ENCODE data around the gene FTO. TPM values are rescaled to one million over a fixed set of nuclear protein-coding genes. Genes with fewer than 3 reads are reported as not detected.

The FTO gene
- total RNA-seq, 1 experiment from 2014 or later: 55.0 TPM

DNA sequence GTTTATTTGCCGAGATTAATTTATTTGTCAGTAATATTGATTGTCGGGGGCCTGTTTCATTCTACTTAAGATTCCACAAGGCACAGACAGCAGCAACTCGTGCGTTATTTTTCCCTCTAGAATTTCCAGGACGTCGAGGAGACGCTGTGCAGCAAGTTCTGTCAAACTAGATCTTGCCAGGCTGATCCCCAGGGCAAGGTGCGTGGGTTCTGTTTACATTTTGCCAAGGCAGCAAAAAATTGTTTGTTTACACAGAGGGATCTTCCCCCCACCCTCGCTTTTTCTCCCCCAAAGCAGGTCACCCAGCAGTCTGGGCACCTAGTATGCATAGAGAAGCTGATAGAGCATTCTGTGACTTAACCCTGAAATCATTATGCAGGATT lies 471.2 kb downstream of the FTO start:
- no peak overlapping the region for H3K4me3 Mint-ChIP-seq (ENCODE audit: unreplicated experiment)
- POLR2A ChIA-PET: interaction anchor here (1.4 kb wide), 1 partner anchor 8 kb away, joined by 4 read pairs; no protein-coding TSS in a partner anchor

GRCh38 chr16:54175552-54176375 lies 471.8 kb downstream of the FTO start:
- H3K27me3 Mint-ChIP-seq (ENCODE audit: insufficient read depth, unreplicated experiment): no peaks in the 10 kb centered on the region

More for the DNA sequence above, 471.2 kb downstream of the FTO start:
- no peaks in the 10 kb centered on the region for H3K27me3 Mint-ChIP-seq (ENCODE audit: insufficient read depth, unreplicated experiment)
- CTCF ChIA-PET: interaction anchor here (0.6 kb wide), 1 partner anchor 623 kb away, joined by 3 read pairs; no protein-coding TSS in a partner anchor
- intact Hi-C loops (cut with micrococcal nuclease): no loop called here
- DNase-seq (ENCODE audit: unreplicated experiment): no peak
- no TSS peak for BruUV-seq (replicated peaks)
- no peak overlapping the region for H3K27ac Mint-ChIP-seq (ENCODE audit: low read depth, unreplicated experiment)
- H3K4me1 Mint-ChIP-seq (ENCODE audit: insufficient read depth, unreplicated experiment): peaks cover 11% of the 10 kb centered on the region
- no peak for TF ChIP-seq CTCF (IDR thresholded peaks at IDR 0.05; ENCODE audit: unreplicated experiment)
- H3K9me3 Mint-ChIP-seq (ENCODE audit: unreplicated experiment): no peaks in the 10 kb centered on the region
- no peaks in the 10 kb centered on the region for H3K36me3 Mint-ChIP-seq (ENCODE audit: insufficient read depth, unreplicated experiment)

DNA sequence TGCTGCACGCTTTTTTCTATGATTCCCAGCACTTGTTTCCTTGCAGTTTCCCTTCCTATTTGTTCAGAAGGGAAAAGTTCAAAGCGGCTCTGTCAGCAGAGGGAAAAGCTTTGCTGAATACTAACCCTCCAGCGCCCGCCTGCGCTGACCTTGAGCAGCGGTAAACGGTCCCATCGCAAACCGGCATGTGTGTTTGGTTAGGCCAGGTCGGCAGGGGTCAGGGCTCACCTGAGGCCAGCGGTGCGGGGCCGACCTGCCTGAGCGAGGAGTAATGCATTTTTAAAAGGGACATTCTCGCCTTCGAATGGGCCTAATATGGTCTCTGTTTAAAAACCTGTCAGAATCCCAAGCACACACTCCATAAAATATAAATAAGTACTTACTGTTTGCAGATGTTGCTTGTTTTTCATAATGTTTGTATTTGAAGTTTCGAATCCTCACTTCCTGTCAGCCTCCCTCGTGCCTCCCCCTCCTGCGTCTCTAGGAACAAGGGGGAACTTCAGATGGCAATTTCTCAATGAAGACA lies 472.5 kb downstream of the FTO start:
- H3K27me3 Mint-ChIP-seq (ENCODE audit: insufficient read depth, unreplicated experiment): no peaks in the 10 kb centered on the region
- TF ChIP-seq CTCF (IDR thresholded peaks at IDR 0.05; ENCODE audit: unreplicated experiment): no peak
- DNase-seq (ENCODE audit: unreplicated experiment): no peak
- intact Hi-C loops (cut with micrococcal nuclease): no loop called here
- H3K4me1 Mint-ChIP-seq (ENCODE audit: insufficient read depth, unreplicated experiment): peaks cover 11% of the 10 kb centered on the region
- ChIA-PET CTCF (no interaction called here), POLR2A (no interaction called here)
- BruUV-seq (replicated peaks): no TSS peak
- H3K4me3 Mint-ChIP-seq (ENCODE audit: unreplicated experiment): no peak overlapping the region
- H3K9me3 Mint-ChIP-seq (ENCODE audit: unreplicated experiment): no peaks in the 10 kb centered on the region
- H3K27ac Mint-ChIP-seq (ENCODE audit: low read depth, unreplicated experiment): no peak overlapping the region
- H3K36me3 Mint-ChIP-seq (ENCODE audit: insufficient read depth, unreplicated experiment): no peaks in the 10 kb centered on the region

More at GRCh38 chr16:54175552-54176375, 471.8 kb downstream of the FTO start:
- Mint-ChIP-seq H3K4me1 (ENCODE audit: insufficient read depth, unreplicated experiment) (peaks cover 11% of the 10 kb centered on the region), H3K36me3 (ENCODE audit: insufficient read depth, unreplicated experiment) (no peaks in the 10 kb centered on the region), H3K27ac (ENCODE audit: low read depth, unreplicated experiment) (no peak overlapping the region), H3K4me3 (ENCODE audit: unreplicated experiment) (no peak overlapping the region), H3K9me3 (ENCODE audit: unreplicated experiment) (no peaks in the 10 kb centered on the region)
- CTCF ChIA-PET: interaction anchor here (0.6 kb wide), 1 partner anchor 623 kb away, joined by 3 read pairs; no protein-coding TSS in a partner anchor
- peak; percentile 5 for DNase-seq (ENCODE audit: unreplicated experiment)
- intact Hi-C loops (cut with micrococcal nuclease): no loop called here
- BruUV-seq (replicated peaks): no TSS peak
- POLR2A ChIA-PET: no interaction called here
- no peak for TF ChIP-seq CTCF (IDR thresholded peaks at IDR 0.05; ENCODE audit: unreplicated experiment)

DNA sequence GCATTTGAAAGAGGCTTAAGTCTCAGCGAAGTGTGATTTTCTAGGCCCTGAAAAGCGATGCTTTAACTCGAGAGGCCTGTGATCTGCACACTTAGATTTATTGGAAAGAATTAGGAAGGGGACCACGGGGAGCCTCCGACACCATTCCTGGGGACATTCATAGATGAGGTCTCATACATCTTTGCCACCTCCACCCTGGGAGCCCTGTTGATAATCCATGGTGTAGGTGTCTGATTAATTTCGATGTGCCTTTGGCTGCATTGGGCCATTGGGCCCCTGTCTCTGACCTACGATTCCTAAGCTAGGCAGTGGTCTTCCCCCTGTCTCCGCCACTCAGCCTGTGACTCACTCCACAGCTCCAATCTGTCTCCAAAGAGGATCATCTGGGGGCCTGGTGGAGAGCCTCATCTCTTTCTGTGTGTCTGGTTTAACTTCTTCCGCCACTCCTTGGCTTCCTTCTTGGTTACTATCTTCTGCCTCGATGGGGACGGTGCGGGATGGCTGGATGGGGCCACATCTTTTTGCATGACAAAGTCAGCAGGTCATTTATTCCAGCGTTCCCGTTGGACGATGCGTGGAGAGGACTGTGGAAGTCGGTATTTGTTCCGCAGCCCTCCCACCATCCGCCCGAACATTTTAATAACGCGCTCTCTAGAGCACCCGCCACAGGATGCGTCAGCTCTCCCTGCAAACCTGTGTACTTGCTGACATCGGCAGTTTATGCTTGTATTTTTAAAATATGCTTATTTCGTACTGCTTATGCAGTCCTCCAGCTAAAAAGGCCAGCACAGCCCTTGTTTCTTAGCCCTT lies 473.3 kb downstream of the FTO start:
- no peaks in the 10 kb centered on the region for H3K27me3 Mint-ChIP-seq (ENCODE audit: insufficient read depth, unreplicated experiment)
- H3K27ac Mint-ChIP-seq (ENCODE audit: low read depth, unreplicated experiment): no peak overlapping the region
- H3K4me3 Mint-ChIP-seq (ENCODE audit: unreplicated experiment): no peak overlapping the region
- POLR2A ChIA-PET: no interaction called here
- H3K4me1 Mint-ChIP-seq (ENCODE audit: insufficient read depth, unreplicated experiment): peaks cover 11% of the 10 kb centered on the region
- no TSS peak for BruUV-seq (replicated peaks)
- no peak for DNase-seq (ENCODE audit: unreplicated experiment)
- intact Hi-C loops (cut with micrococcal nuclease): no loop called here
- CTCF ChIA-PET: no interaction called here
- no peaks in the 10 kb centered on the region for H3K36me3 Mint-ChIP-seq (ENCODE audit: insufficient read depth, unreplicated experiment)
- H3K9me3 Mint-ChIP-seq (ENCODE audit: unreplicated experiment): no peaks in the 10 kb centered on the region
- no peak for TF ChIP-seq CTCF (IDR thresholded peaks at IDR 0.05; ENCODE audit: unreplicated experiment)

All from MCF 10A (cell line).